AG04449 (cell line): ENCODE results near the gene PCNT.

Source experiments
- CTCF ChIA-PET: fragments of 350-600 bp; formaldehyde crosslinking; extraction: SDS; loops from one replicate; lab custom pipeline; 2021; ENCODE audit warnings: antibody characterized with exemption; lab: Yijun Ruan, JAX
- POLR2A ChIA-PET: fragments of 400-600, 350-600 bp; formaldehyde crosslinking; extraction: SDS; loops from one replicate; lab custom pipeline; 2020; ENCODE audit warnings: antibody characterized with exemption, inconsistent platforms; lab: Yijun Ruan, JAX
- DNase-seq: peaks from one replicate; pipeline ENCODE4 v3.0.0-alpha.2; 2010; ENCODE audit warnings: low read depth, low spot score
- H3K4me3 ChIP-seq: 2 replicates; pipeline ENCODE4 v1.5.1; 2011; ENCODE audit warnings: low read depth, mild to moderate bottlenecking, control low read depth, low read length
- CTCF ChIP-seq: IDR thresholded peaks from one replicate; pipeline ENCODE4 v1.5.1; 2011; ENCODE audit warnings: mild to moderate bottlenecking, moderate library complexity, low read length, control low read depth, inconsistent platforms; ENCODE audit not compliant: insufficient read depth; ENCODE audit errors: missing control alignments

Gene PCNT

DNA sequence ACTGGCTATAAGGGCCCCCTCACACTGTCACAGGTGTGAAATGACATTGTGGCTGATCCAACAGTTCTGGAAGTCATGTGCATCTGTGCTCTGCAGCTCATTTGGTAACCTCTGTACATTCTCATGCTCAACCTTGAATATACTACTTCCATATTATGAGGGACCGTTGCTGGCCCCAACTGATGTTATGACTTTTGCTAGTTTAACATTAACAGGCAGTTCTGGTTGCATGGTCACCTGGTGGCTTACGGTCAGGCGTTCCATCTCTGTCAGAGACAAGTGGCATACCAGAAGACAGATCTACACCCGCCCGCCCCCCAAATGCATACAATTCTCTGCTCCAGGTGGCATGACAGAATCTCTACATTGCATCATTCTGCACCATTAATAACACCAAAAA, 128.8 kb downstream of the PCNT start:
- DNase-seq: no peak
- ChIA-PET POLR2A (no interaction called here), CTCF (no interaction called here)

DNA sequence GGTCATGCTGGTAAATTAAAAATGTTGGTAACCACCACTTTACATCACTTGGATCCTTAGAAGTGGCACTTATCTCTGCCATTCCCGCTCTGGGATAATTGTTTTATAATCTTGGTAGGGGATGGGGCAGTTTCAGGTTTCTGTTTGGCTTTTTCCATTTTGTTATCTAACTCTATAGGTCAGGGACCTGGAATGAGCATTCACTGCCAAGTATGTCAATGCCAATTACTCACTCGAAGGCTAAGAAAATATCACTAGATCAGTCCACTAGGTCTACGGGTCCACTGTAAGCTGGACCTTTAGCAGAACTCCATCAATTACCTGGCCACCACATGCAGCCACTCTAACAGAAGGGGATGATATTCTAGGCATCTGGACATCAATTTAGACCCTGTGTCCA, 130.2 kb downstream of the PCNT start:
- TF ChIP-seq CTCF: no peak
- CTCF ChIA-PET: no interaction called here
- no peak for DNase-seq
- POLR2A ChIA-PET: no interaction called here
- no peak overlapping the region for H3K4me3 ChIP-seq

More for the DNA sequence above, 128.8 kb downstream of the PCNT start:
- no peak for TF ChIP-seq CTCF
- H3K4me3 ChIP-seq: no peak overlapping the region

- ChIA-PET CTCF (interaction anchor here (1.1 kb wide), 1 partner anchor 185 kb away, joined by 3 read pairs; no protein-coding TSS in a partner anchor), POLR2A (interaction anchor here (0.6 kb wide), 1 partner anchor 88 kb away, joined by 3 read pairs; no protein-coding TSS in a partner anchor)
- H3K4me3 ChIP-seq: no peak overlapping the region
- DNase-seq: no peak
- no peak for TF ChIP-seq CTCF
These were observed 130.9 kb downstream of the PCNT start for GRCh38 chr21:46454634-46455390.

DNA sequence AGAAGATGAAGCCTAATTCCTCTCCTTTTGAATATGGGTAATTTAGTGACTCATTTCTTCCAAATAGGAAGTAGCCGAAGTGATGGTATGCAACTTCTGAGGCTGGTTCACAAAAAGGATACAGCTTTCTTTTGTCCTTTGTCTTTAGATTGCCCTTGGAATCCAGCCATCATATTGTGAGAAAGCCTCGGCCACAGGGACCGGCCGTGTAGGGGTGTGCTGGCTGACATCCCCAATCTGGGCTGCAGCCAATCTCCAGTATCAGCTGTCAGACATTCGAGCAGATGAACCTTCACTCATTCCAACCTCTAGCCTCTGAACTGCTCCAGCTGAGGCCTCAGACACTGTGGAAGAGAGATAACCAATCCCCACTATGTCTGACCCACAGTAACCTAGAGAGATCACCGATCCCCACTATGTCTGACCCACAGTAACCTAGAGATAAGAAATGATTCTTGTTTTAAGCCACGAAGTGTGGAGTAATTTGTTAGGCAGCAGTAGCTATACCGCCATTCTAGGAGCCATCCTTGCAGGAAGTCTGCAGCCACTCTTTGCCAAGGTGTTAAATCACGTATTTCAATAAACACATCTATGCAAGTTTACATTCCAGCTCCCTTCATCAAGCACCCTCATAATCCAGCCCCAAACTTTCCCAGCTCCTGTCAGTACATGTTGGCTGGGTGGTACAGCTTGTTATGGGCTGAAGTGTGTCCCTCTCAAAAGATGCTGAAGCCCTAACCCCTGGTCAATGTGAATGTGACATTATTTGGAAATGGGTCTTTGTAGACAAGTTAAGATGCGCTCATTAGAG, 131.8 kb downstream of the PCNT start:
- H3K4me3 ChIP-seq: no peak overlapping the region
- no peak for DNase-seq
- CTCF ChIA-PET: interaction anchor here (1.1 kb wide), 1 partner anchor 184 kb away, joined by 3 read pairs; no protein-coding TSS in a partner anchor
- POLR2A ChIA-PET: interaction anchor here (0.6 kb wide), 1 partner anchor 87 kb away, joined by 3 read pairs; no protein-coding TSS in a partner anchor
- TF ChIP-seq CTCF: no peak

GRCh38 chr21:46456750-46457149, 132.8 kb downstream of the PCNT start:
- no peak for TF ChIP-seq CTCF
- ChIA-PET POLR2A (no interaction called here), CTCF (interaction anchor here (1.3 kb wide), 1 partner anchor 183 kb away, joined by 3 read pairs; no protein-coding TSS in a partner anchor)
- H3K4me3 ChIP-seq: no peak overlapping the region
- no peak for DNase-seq
